H9 (cell line): ENCODE measurements around the gene CYP2J2. TPM values are rescaled to one million over a fixed set of nuclear protein-coding genes. Genes with fewer than 3 reads are reported as not detected.
A peak's percentile ranks its signal among the peaks of the same experiment; 100 is the strongest.

ENCODE experiments used
- DNase-seq: peaks from one replicate; pipeline ENCODE4 v3.0.0-alpha.2; 2017
- H2AFZ ChIP-seq: one replicate; pipeline ENCODE4 v1.6.1; 2013; ENCODE audit warnings: mild to moderate bottlenecking, low read length, control low read depth, moderate library complexity
- H2AK5ac ChIP-seq: 2 replicates; pipeline ENCODE4 v1.6.1; 2013; ENCODE audit warnings: low read length, control low read depth, mixed read lengths; ENCODE audit not compliant: insufficient read length
- H2BK120ac ChIP-seq: one replicate; pipeline ENCODE4 v1.6.1; 2013; ENCODE audit warnings: low read depth, mild to moderate bottlenecking, low read length, control low read depth, inconsistent platforms; ENCODE audit not compliant: poor library complexity, severe bottlenecking
- H2BK12ac ChIP-seq: 2 replicates; pipeline ENCODE4 v1.6.1; 2013; ENCODE audit warnings: low read length, control low read depth, mixed read lengths, low read depth; ENCODE audit not compliant: insufficient read length
- H2BK15ac ChIP-seq: 2 replicates; pipeline ENCODE4 v1.6.1; 2013; ENCODE audit warnings: low read depth, low read length, control low read depth
- H2BK20ac ChIP-seq: one replicate; pipeline ENCODE4 v1.6.1; 2013; ENCODE audit warnings: low read depth, mild to moderate bottlenecking, low read length, control low read depth, inconsistent platforms; ENCODE audit not compliant: poor library complexity, severe bottlenecking
- H2BK5ac ChIP-seq: 2 replicates; pipeline ENCODE4 v1.6.1; 2013; ENCODE audit warnings: low read length, control low read depth, mixed read lengths; ENCODE audit not compliant: insufficient read length
- H3K14ac ChIP-seq: 2 replicates; pipeline ENCODE4 v1.6.1; 2013; ENCODE audit warnings: low read length, control low read depth; ENCODE audit not compliant: insufficient read depth
- H3K18ac ChIP-seq: 2 replicates; pipeline ENCODE4 v1.6.1; 2013; ENCODE audit warnings: low read depth, mild to moderate bottlenecking, mixed read lengths, low read length, control low read depth; ENCODE audit not compliant: insufficient read length
- H3K23ac ChIP-seq: 2 replicates; pipeline ENCODE4 v1.6.1; 2013; ENCODE audit warnings: low read length, control low read depth, mixed read lengths, low read depth; ENCODE audit not compliant: insufficient read length
- H3K23me2 ChIP-seq: 2 replicates; pipeline ENCODE4 v1.6.1; 2013; ENCODE audit warnings: low read depth, mild to moderate bottlenecking, mixed read lengths, low read length, control low read depth; ENCODE audit not compliant: insufficient read length, poor library complexity, severe bottlenecking
- H3K27ac ChIP-seq: 2 replicates; pipeline ENCODE4 v1.5.1; 2013; ENCODE audit warnings: low read length, control low read depth, mixed read lengths, low read depth; ENCODE audit not compliant: insufficient read length
- H3K27me3 ChIP-seq: 2 replicates; pipeline ENCODE4 v1.6.1; 2013; ENCODE audit warnings: low read length, control low read depth, inconsistent platforms; ENCODE audit not compliant: insufficient read depth
- H3K4ac ChIP-seq: 2 replicates; pipeline ENCODE4 v1.6.1; 2013; ENCODE audit warnings: low read depth, mild to moderate bottlenecking, control low read depth, inconsistent platforms, low read length, moderate library complexity
- H3K4me1 ChIP-seq: 2 replicates; pipeline ENCODE4 v1.6.1; 2013; ENCODE audit warnings: low read length, control low read depth, inconsistent platforms; ENCODE audit not compliant: insufficient read depth
- H3K4me2 ChIP-seq: 2 replicates; pipeline ENCODE4 v1.6.1; 2013; ENCODE audit warnings: low read length, control low read depth, mixed read lengths; ENCODE audit not compliant: insufficient read length, insufficient read depth
- H3K56ac ChIP-seq: 2 replicates; pipeline ENCODE4 v1.6.1; 2013; ENCODE audit warnings: low read depth, mild to moderate bottlenecking, mixed read lengths, low read length, control low read depth; ENCODE audit not compliant: insufficient read length
- H3K79me1 ChIP-seq: 2 replicates; pipeline ENCODE4 v1.6.1; 2013; ENCODE audit warnings: low read depth, mild to moderate bottlenecking, moderate library complexity, low read length, control low read depth, inconsistent platforms; ENCODE audit not compliant: insufficient read depth, poor library complexity, severe bottlenecking
- H3K79me2 ChIP-seq: 2 replicates; pipeline ENCODE4 v1.6.1; 2013; ENCODE audit warnings: low read length, control low read depth, inconsistent platforms; ENCODE audit not compliant: insufficient read depth
- H3K9ac ChIP-seq: 2 replicates; pipeline ENCODE4 v1.6.1; 2013; ENCODE audit warnings: low read length, control low read depth, mixed read lengths; ENCODE audit not compliant: insufficient read length; ENCODE audit errors: extremely low read depth
- H3K9me3 ChIP-seq: one replicate; pipeline ENCODE4 v1.6.1; 2013; ENCODE audit warnings: low read depth, low read length, inconsistent platforms; ENCODE audit not compliant: control insufficient read depth
- H3T11ph ChIP-seq: one replicate; pipeline ENCODE4 v1.6.1; 2013; ENCODE audit warnings: mild to moderate bottlenecking, low read length, control low read depth, inconsistent platforms
- H4K20me1 ChIP-seq: one replicate; pipeline ENCODE4 v1.6.1; 2013; ENCODE audit not compliant: control insufficient read depth, insufficient read length, insufficient read depth
- H4K5ac ChIP-seq: 2 replicates; pipeline ENCODE4 v1.6.1; 2013; ENCODE audit warnings: low read depth, mild to moderate bottlenecking, mixed read lengths, low read length, control low read depth; ENCODE audit not compliant: insufficient read length
- H4K8ac ChIP-seq: replicated peaks from 2 replicates; pipeline ENCODE4 v1.6.1; 2013; ENCODE audit warnings: low read length, control low read depth, mixed read lengths, low read depth; ENCODE audit not compliant: insufficient read length
- H4K91ac ChIP-seq: 2 replicates; pipeline ENCODE4 v1.6.1; 2013; ENCODE audit warnings: low read depth, mild to moderate bottlenecking, moderate library complexity, mixed read lengths, low read length, control low read depth; ENCODE audit not compliant: insufficient read length
- H3K27ac Mint-ChIP-seq, 3 experiments: 2 replicates in 2 of 3; 3 replicates in 1 of 3; pipeline ENCODE4 v1.8.0; 2020 to 2021; ENCODE audit warnings: mixed read lengths in 3 of 3, mild to moderate bottlenecking in 1 of 3, moderate library complexity in 1 of 3
- H3K27me3 Mint-ChIP-seq: 2 replicates; pipeline ENCODE4 v1.8.0; 2021; ENCODE audit warnings: low read depth, mild to moderate bottlenecking, moderate library complexity, mixed read lengths
- H3K36me3 Mint-ChIP-seq, 3 experiments: 2 replicates in 2 of 3; 3 replicates in 1 of 3; pipeline ENCODE4 v1.8.0; 2020 to 2021; ENCODE audit warnings: low read depth in 3 of 3, mixed read lengths in 3 of 3; ENCODE audit not compliant: insufficient read depth in 1 of 3
- H3K4me1 Mint-ChIP-seq, 2 experiments: 2 replicates each; pipeline ENCODE4 v1.8.0; 2020; ENCODE audit warnings: mixed read lengths in 2 of 2
- H3K4me3 Mint-ChIP-seq, 2 experiments: 2 replicates in 1 of 2; 3 replicates in 1 of 2; pipeline ENCODE4 v1.8.0; 2020 to 2021; ENCODE audit warnings: mild to moderate bottlenecking in 2 of 2, mixed read lengths in 2 of 2, moderate library complexity in 1 of 2
- H3K9me3 Mint-ChIP-seq, 2 experiments: 2 replicates in 1 of 2; 3 replicates in 1 of 2; pipeline ENCODE4 v1.8.0; 2020; ENCODE audit warnings: mild to moderate bottlenecking in 2 of 2, mixed read lengths in 2 of 2, moderate library complexity in 1 of 2
- WGBS: extraction: QIAGEN DNeasy Blood & Tissue Kit; methylation state at CpG from one replicate; pipeline ENCODE4 v1.1.7; 2013; ENCODE audit warnings: missing lambda C conversion rate, low lambda C conversion rate, mixed read lengths; ENCODE audit not compliant: insufficient read length; ENCODE audit errors: extremely low coverage; 5-methylcytosine and 5-hydroxymethylcytosine counted together
- total RNA-seq: library from RNA; stranded (reverse); gene quantifications from 2 replicates; pipeline ENCODE4 v1.2.1, GENCODE V29; 2021
- TF ChIP-seq, protein P1 (sequence below): fragments of 200-600 bp; sonication (generic); conservative IDR thresholded peaks from 3 replicates; pipeline ENCODE4 v1.8.0; 2021; ENCODE audit warnings: antibody characterized with exemption, mild to moderate bottlenecking

The CYP2J2 gene
- total RNA-seq, 1 experiment from 2014 or later: 0.57 TPM

- peak overlapping the region; percentile 97 for H3K4me2 ChIP-seq
- Mint-ChIP-seq H3K36me3 (no peaks in the 10 kb centered on the region), H3K4me3 (peak overlapping the region; percentile 69 to 80), H3K27me3 (peaks cover 61% of the 10 kb centered on the region), H3K27ac (no peak overlapping the region), H3K4me1 (peaks cover 10% of the 10 kb centered on the region in 2 experiments; a peak in 3 of 4 replicates), H3K9me3 (peaks cover 3 to 6% of the 10 kb centered on the region in 2 experiments; a peak in 4 of 5 replicates)
- H2BK20ac ChIP-seq: no peak overlapping the region
- no peak overlapping the region for H2AFZ ChIP-seq
- H2BK12ac ChIP-seq: no peak overlapping the region
- no peak for DNase-seq
- no peak overlapping the region for H3K27ac ChIP-seq
- no CpG with 5 or more reads among the region's 2 CpGs for WGBS
- no peaks in the 10 kb centered on the region for H4K20me1 ChIP-seq
- H3K23me2 ChIP-seq: peaks cover 5% of the 10 kb centered on the region
- no peak overlapping the region for H3T11ph ChIP-seq
- H4K5ac ChIP-seq: no peak overlapping the region
- TF ChIP-seq, protein P1, sequence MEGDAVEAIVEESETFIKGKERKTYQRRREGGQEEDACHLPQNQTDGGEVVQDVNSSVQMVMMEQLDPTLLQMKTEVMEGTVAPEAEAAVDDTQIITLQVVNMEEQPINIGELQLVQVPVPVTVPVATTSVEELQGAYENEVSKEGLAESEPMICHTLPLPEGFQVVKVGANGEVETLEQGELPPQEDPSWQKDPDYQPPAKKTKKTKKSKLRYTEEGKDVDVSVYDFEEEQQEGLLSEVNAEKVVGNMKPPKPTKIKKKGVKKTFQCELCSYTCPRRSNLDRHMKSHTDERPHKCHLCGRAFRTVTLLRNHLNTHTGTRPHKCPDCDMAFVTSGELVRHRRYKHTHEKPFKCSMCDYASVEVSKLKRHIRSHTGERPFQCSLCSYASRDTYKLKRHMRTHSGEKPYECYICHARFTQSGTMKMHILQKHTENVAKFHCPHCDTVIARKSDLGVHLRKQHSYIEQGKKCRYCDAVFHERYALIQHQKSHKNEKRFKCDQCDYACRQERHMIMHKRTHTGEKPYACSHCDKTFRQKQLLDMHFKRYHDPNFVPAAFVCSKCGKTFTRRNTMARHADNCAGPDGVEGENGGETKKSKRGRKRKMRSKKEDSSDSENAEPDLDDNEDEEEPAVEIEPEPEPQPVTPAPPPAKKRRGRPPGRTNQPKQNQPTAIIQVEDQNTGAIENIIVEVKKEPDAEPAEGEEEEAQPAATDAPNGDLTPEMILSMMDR: no peak
- no peak overlapping the region for H3K18ac ChIP-seq
- H4K8ac ChIP-seq: no peak overlapping the region
- H3K14ac ChIP-seq: no peak overlapping the region
- no peak overlapping the region for H3K9ac ChIP-seq
- H3K56ac ChIP-seq: no peak overlapping the region
- no peaks in the 10 kb centered on the region for H3K9me3 ChIP-seq
- no peak overlapping the region for H2BK120ac ChIP-seq
- no peaks in the 10 kb centered on the region for H3K79me1 ChIP-seq
- H4K91ac ChIP-seq: no peak overlapping the region
- no peaks in the 10 kb centered on the region for H3K4me1 ChIP-seq
- no peak overlapping the region for H2BK15ac ChIP-seq
- no peak overlapping the region for H2BK5ac ChIP-seq
- no peaks in the 10 kb centered on the region; the same call in 1 of the 2 replicates for H3K27me3 ChIP-seq
- no peaks in the 10 kb centered on the region for H3K79me2 ChIP-seq
- H3K23ac ChIP-seq: no peak overlapping the region
- H3K4ac ChIP-seq: no peak overlapping the region
- no peak overlapping the region for H2AK5ac ChIP-seq
Measured at GRCh38 chr1:59927213-59927612, 640 bp upstream of the CYP2J2 start.
